ENCODE results near the gene BCL2.

GRCh38 chr18:63195326-63196159 lies 124.0 kb downstream of the BCL2 start:
- TF ChIP-seq POLR2A (IDR thresholded peaks at IDR 0.05), result no peak
- TF ChIP-seq EP300 (IDR thresholded peaks at IDR 0.05), result no peak
- TF ChIP-seq POLR2AphosphoS5 (IDR thresholded peaks at IDR 0.05), result no peak
- TF ChIP-seq CTCF (IDR thresholded peaks at IDR 0.05), result no peak
